ENCODE results near the gene LSM5. TPM values are rescaled to one million over a fixed set of nuclear protein-coding genes. Genes with fewer than 3 reads are reported as not detected.

LSM5 gene
- total RNA-seq, 1 experiment from 2014 or later = 47.8 TPM

DNA sequence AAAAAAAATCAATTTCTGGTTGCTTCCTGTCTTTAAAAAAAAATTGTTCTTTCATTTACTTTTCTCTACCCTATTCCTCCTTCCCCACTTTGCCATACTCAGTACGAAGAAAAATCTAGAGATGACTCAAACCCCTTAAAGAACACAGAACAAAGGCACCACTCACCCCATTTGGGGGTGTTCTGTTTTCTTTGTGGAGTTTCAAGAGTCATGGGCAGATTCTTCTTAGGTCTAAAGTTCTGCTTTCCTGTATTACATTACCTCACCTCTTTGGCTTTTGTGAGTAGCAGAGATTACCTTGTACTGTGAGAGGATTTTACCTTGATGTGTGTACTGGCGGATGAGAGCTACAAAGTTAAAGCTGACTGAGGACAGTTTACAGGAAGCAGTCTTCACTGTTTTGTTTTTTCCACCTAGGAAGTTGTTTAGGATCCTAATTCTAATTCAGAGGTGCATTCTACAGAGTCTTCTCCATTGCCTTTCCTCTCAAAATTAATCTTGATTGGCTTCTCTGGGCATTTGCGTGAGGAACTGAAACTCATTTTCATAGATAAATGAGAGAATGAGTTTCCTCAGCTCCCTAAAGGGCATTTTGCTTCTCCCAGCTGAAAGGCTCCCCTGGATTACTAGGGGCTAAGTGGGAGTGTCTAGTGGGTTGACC lies 25.8 kb upstream of the LSM5 start:
- H2AFZ ChIP-seq (ENCODE audit: low read length) = no peak overlapping the region
- H3K36me3 ChIP-seq (ENCODE audit: insufficient read depth, low read length) = peaks cover 15% of the 10 kb centered on the region
- no peak overlapping the region for H3K9ac ChIP-seq (ENCODE audit: low read length)
- H4K20me1 ChIP-seq (ENCODE audit: insufficient read depth, low read depth, low read length) = no peaks in the 10 kb centered on the region
- H3K9me2 ChIP-seq (replicated peaks; ENCODE audit: insufficient read depth, low read length) = no peaks in the 10 kb centered on the region
- no peak overlapping the region for H3K4me2 ChIP-seq (ENCODE audit: low read depth, low read length, poor library complexity, severe bottlenecking)
- H3K4me3 ChIP-seq (ENCODE audit: low read length) = no peak overlapping the region
- no peaks in the 10 kb centered on the region for H3K27me3 ChIP-seq (ENCODE audit: low read length)
- DNase-seq = no peak
- no peak overlapping the region for H3K27ac ChIP-seq (ENCODE audit: low read length)
- H3K79me2 ChIP-seq (ENCODE audit: low read length) = peaks cover 99% of the 10 kb centered on the region
- peaks cover 34% of the 10 kb centered on the region for H3K9me3 ChIP-seq (ENCODE audit: low read length)
- peaks cover 4% of the 10 kb centered on the region for H3K4me1 ChIP-seq (ENCODE audit: low read length)

GRCh38 chr7:32513210-32513609 lies 23.0 kb upstream of the LSM5 start:
- H3K9me3 ChIP-seq (ENCODE audit: low read length) = peaks cover 25% of the 10 kb centered on the region
- H3K27ac ChIP-seq (ENCODE audit: low read length) = no peak overlapping the region
- H4K20me1 ChIP-seq (ENCODE audit: insufficient read depth, low read depth, low read length) = no peaks in the 10 kb centered on the region
- H3K4me2 ChIP-seq (ENCODE audit: low read depth, low read length, poor library complexity, severe bottlenecking) = no peak overlapping the region
- H2AFZ ChIP-seq (ENCODE audit: low read length) = no peak overlapping the region
- no peak overlapping the region for H3K9ac ChIP-seq (ENCODE audit: low read length)
- peaks cover 91% of the 10 kb centered on the region for H3K79me2 ChIP-seq (ENCODE audit: low read length)
- no peaks in the 10 kb centered on the region for H3K27me3 ChIP-seq (ENCODE audit: low read length)
- no peaks in the 10 kb centered on the region for H3K9me2 ChIP-seq (replicated peaks; ENCODE audit: insufficient read depth, low read length)
- no peak for DNase-seq
- peaks cover 4% of the 10 kb centered on the region for H3K4me1 ChIP-seq (ENCODE audit: low read length)
- H3K36me3 ChIP-seq (ENCODE audit: insufficient read depth, low read length) = peaks cover 8% of the 10 kb centered on the region
- H3K4me3 ChIP-seq (ENCODE audit: low read length) = no peak overlapping the region

DNA sequence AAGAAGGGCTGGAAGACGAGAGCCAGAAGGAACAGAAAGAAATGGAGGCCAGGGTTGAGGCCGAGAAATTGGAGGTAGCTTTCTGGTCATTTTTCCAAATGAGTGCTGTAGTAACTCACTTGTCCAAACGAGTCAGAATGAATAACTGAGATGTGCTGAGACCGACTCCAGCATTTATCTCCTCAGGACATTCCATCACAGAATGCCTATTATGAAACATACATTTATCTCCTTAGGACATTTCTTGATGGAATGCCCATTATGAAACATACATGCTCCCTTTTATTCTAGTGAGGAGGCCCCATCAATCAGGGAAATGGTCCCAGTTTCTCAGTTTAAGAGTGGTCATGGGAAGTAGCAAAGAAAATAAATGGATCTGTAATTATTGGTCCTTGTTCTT lies 21.6 kb upstream of the LSM5 start:
- no peak overlapping the region for H3K4me2 ChIP-seq (ENCODE audit: low read depth, low read length, poor library complexity, severe bottlenecking)
- no peak overlapping the region for H2AFZ ChIP-seq (ENCODE audit: low read length)
- H3K9me2 ChIP-seq (replicated peaks; ENCODE audit: insufficient read depth, low read length) = no peaks in the 10 kb centered on the region
- no peaks in the 10 kb centered on the region for H4K20me1 ChIP-seq (ENCODE audit: insufficient read depth, low read depth, low read length)
- no peak overlapping the region for H3K27ac ChIP-seq (ENCODE audit: low read length)
- H3K9me3 ChIP-seq (ENCODE audit: low read length) = peaks cover 19% of the 10 kb centered on the region
- H3K79me2 ChIP-seq (ENCODE audit: low read length) = peaks cover 91% of the 10 kb centered on the region
- H3K9ac ChIP-seq (ENCODE audit: low read length) = no peak overlapping the region
- peaks cover 4% of the 10 kb centered on the region for H3K4me1 ChIP-seq (ENCODE audit: low read length)
- no peaks in the 10 kb centered on the region for H3K27me3 ChIP-seq (ENCODE audit: low read length)
- no peak overlapping the region for H3K4me3 ChIP-seq (ENCODE audit: low read length)
- peaks cover 13% of the 10 kb centered on the region for H3K36me3 ChIP-seq (ENCODE audit: insufficient read depth, low read length)
- no peak for DNase-seq

- Histone ChIP-seq H3K27me3 (ENCODE audit: low read length) (no peaks in the 10 kb centered on the region), H3K79me2 (ENCODE audit: low read length) (peaks cover 90% of the 10 kb centered on the region), H3K9me3 (ENCODE audit: low read length) (peaks cover 7% of the 10 kb centered on the region), H3K36me3 (ENCODE audit: insufficient read depth, low read length) (peaks cover 16% of the 10 kb centered on the region), H3K9me2 (replicated peaks; ENCODE audit: insufficient read depth, low read length) (no peaks in the 10 kb centered on the region), H2AFZ (ENCODE audit: low read length) (no peak overlapping the region), H3K4me2 (ENCODE audit: low read depth, low read length, poor library complexity, severe bottlenecking) (no peak overlapping the region), H3K9ac (ENCODE audit: low read length) (no peak overlapping the region), H3K4me3 (ENCODE audit: low read length) (no peak overlapping the region), H3K4me1 (ENCODE audit: low read length) (no peaks in the 10 kb centered on the region), H4K20me1 (ENCODE audit: insufficient read depth, low read depth, low read length) (no peaks in the 10 kb centered on the region), H3K27ac (ENCODE audit: low read length) (no peak overlapping the region)
- no peak for DNase-seq
Observed at GRCh38 chr7:32507414-32507813, 17.2 kb upstream of the LSM5 start.

GRCh38 chr7:32506266-32507054 lies 16.3 kb upstream of the LSM5 start:
- Histone ChIP-seq H3K9me2 (replicated peaks; ENCODE audit: insufficient read depth, low read length) (no peaks in the 10 kb centered on the region), H3K4me1 (ENCODE audit: low read length) (peaks cover 3% of the 10 kb centered on the region), H3K79me2 (ENCODE audit: low read length) (peaks cover 90% of the 10 kb centered on the region), H3K36me3 (ENCODE audit: insufficient read depth, low read length) (peaks cover 16% of the 10 kb centered on the region), H3K27me3 (ENCODE audit: low read length) (no peaks in the 10 kb centered on the region), H3K27ac (ENCODE audit: low read length) (no peak overlapping the region), H2AFZ (ENCODE audit: low read length) (no peak overlapping the region), H4K20me1 (ENCODE audit: insufficient read depth, low read depth, low read length) (no peaks in the 10 kb centered on the region), H3K9ac (ENCODE audit: low read length) (no peak overlapping the region), H3K4me2 (ENCODE audit: low read depth, low read length, poor library complexity, severe bottlenecking) (no peak overlapping the region), H3K4me3 (ENCODE audit: low read length) (no peak overlapping the region), H3K9me3 (ENCODE audit: low read length) (peaks cover 7% of the 10 kb centered on the region)
- no peak for DNase-seq

GRCh38 chr7:32502728-32503127 lies 12.5 kb upstream of the LSM5 start:
- H3K9ac ChIP-seq (ENCODE audit: low read length) = no peak overlapping the region
- peaks cover 14% of the 10 kb centered on the region for H3K4me1 ChIP-seq (ENCODE audit: low read length)
- H2AFZ ChIP-seq (ENCODE audit: low read length) = no peak overlapping the region
- no peaks in the 10 kb centered on the region for H3K9me2 ChIP-seq (replicated peaks; ENCODE audit: insufficient read depth, low read length)
- no peaks in the 10 kb centered on the region for H4K20me1 ChIP-seq (ENCODE audit: insufficient read depth, low read depth, low read length)
- H3K36me3 ChIP-seq (ENCODE audit: insufficient read depth, low read length) = peaks cover 31% of the 10 kb centered on the region
- H3K27me3 ChIP-seq (ENCODE audit: low read length) = no peaks in the 10 kb centered on the region
- 0 out of 2 replicates have a peak, but pooled peaks cover 4% of the 10 kb centered on the region for H3K9me3 ChIP-seq (ENCODE audit: low read length)
- H3K4me3 ChIP-seq (ENCODE audit: low read length) = no peak overlapping the region
- H3K27ac ChIP-seq (ENCODE audit: low read length) = no peak overlapping the region
- no peak overlapping the region for H3K4me2 ChIP-seq (ENCODE audit: low read depth, low read length, poor library complexity, severe bottlenecking)
- H3K79me2 ChIP-seq (ENCODE audit: low read length) = peaks cover 98% of the 10 kb centered on the region
- DNase-seq = peak; percentile 29

- peak overlapping the region; percentile 21 for H3K4me2 ChIP-seq (ENCODE audit: low read depth, low read length, poor library complexity, severe bottlenecking)
- H4K20me1 ChIP-seq (ENCODE audit: insufficient read depth, low read depth, low read length) = no peaks in the 10 kb centered on the region
- H3K9me2 ChIP-seq (replicated peaks; ENCODE audit: insufficient read depth, low read length) = no peaks in the 10 kb centered on the region
- 0 out of 2 replicates have a peak, but pooled peaks cover 4% of the 10 kb centered on the region for H3K9me3 ChIP-seq (ENCODE audit: low read length)
- H3K27me3 ChIP-seq (ENCODE audit: low read length) = no peaks in the 10 kb centered on the region
- DNase-seq = peak; percentile 22
- peaks cover 22% of the 10 kb centered on the region for H3K4me1 ChIP-seq (ENCODE audit: low read length)
- peak overlapping the region; percentile 29; the same call in 1 of the 2 replicates for H3K27ac ChIP-seq (ENCODE audit: low read length)
- H3K9ac ChIP-seq (ENCODE audit: low read length) = no peak overlapping the region
- H3K79me2 ChIP-seq (ENCODE audit: low read length) = peaks cover 98% of the 10 kb centered on the region
- peaks cover 30% of the 10 kb centered on the region for H3K36me3 ChIP-seq (ENCODE audit: insufficient read depth, low read length)
- no peak overlapping the region for H2AFZ ChIP-seq (ENCODE audit: low read length)
- H3K4me3 ChIP-seq (ENCODE audit: low read length) = no peak overlapping the region
Observed at GRCh38 chr7:32501522-32501921, 11.3 kb upstream of the LSM5 start.

DNA sequence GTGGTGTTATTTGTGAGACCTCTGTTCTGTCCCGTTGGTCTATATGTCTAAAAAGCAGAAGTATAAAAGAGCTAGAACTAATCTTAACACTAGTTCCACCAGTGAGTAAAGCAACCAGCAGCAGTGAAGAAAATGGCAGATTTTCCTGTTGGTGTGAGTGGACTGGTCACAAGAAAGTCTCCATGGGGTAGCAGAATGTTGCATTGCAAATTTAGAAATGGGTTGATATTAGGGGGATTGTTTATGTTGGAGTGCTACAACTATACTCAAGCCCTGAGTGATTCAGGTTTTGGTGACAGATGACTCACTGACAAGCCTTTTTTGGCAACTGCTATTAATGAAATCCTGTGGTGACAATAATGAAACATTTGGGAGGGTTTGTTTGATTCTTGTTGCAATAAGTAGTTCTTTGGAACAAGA lies 10.8 kb upstream of the LSM5 start:
- DNase-seq = peak; percentile 58
- H3K4me2 ChIP-seq (ENCODE audit: low read depth, low read length, poor library complexity, severe bottlenecking) = peak overlapping the region; percentile 21
- H3K27ac ChIP-seq (ENCODE audit: low read length) = peak overlapping the region; percentile 29
- H3K27me3 ChIP-seq (ENCODE audit: low read length) = no peaks in the 10 kb centered on the region
- peaks cover 24% of the 10 kb centered on the region for H3K4me1 ChIP-seq (ENCODE audit: low read length)
- 0 out of 2 replicates have a peak, but pooled peaks cover 4% of the 10 kb centered on the region for H3K9me3 ChIP-seq (ENCODE audit: low read length)
- no peak overlapping the region for H2AFZ ChIP-seq (ENCODE audit: low read length)
- no peaks in the 10 kb centered on the region for H3K9me2 ChIP-seq (replicated peaks; ENCODE audit: insufficient read depth, low read length)
- peaks cover 30% of the 10 kb centered on the region for H3K36me3 ChIP-seq (ENCODE audit: insufficient read depth, low read length)
- peaks cover 98% of the 10 kb centered on the region for H3K79me2 ChIP-seq (ENCODE audit: low read length)
- H3K4me3 ChIP-seq (ENCODE audit: low read length) = no peak overlapping the region
- no peak overlapping the region for H3K9ac ChIP-seq (ENCODE audit: low read length)
- H4K20me1 ChIP-seq (ENCODE audit: insufficient read depth, low read depth, low read length) = no peaks in the 10 kb centered on the region
